Lung (tissue), 12 donors: ENCODE data around the gene PARD6G. TPM values are rescaled to one million over a fixed set of nuclear protein-coding genes. Genes with fewer than 3 reads are reported as not detected.

ENCODE experiments used
- ATAC-seq: fragments of 200-7000 bp; cut with Tn5 transposase; one replicate; pipeline ENCODE4 v1.9.1; 2020; ENCODE audit warnings: moderate number of reproducible peaks; ENCODE audit not compliant: insufficient read depth, low FRiP score
- DNase-seq, 3 donors: peaks; one replicate each; pipeline ENCODE4 v3.0.0-alpha.2; 2013 to 2017
- H3K27ac ChIP-seq, 2 donors: one replicate each; pipeline ENCODE4 v1.5.1; 2013; ENCODE audit warnings: mild to moderate bottlenecking in 2 of 2, moderate library complexity in 2 of 2, control low read depth in 1 of 2, inconsistent platforms in 1 of 2, low read depth in 1 of 2, low read length in 1 of 2
- H3K27me3 ChIP-seq, 3 donors: one replicate each; pipeline ENCODE4 v1.5.1; 2013; ENCODE audit warnings: low read length in 2 of 3; ENCODE audit not compliant: control insufficient read depth in 3 of 3, insufficient read depth in 3 of 3
- H3K36me3 ChIP-seq, 4 donors: one replicate each; pipeline ENCODE4 v1.5.1; 2013; ENCODE audit warnings: low read length in 4 of 4, mild to moderate bottlenecking in 1 of 4, moderate library complexity in 1 of 4; ENCODE audit not compliant: control insufficient read depth in 4 of 4, insufficient read depth in 4 of 4
- H3K4me1 ChIP-seq, 5 donors: one replicate each; pipeline ENCODE4 v1.5.1; 2013; ENCODE audit warnings: low read length in 5 of 5, mild to moderate bottlenecking in 2 of 5, moderate library complexity in 1 of 5; ENCODE audit not compliant: control insufficient read depth in 5 of 5, insufficient read depth in 5 of 5
- H3K4me3 ChIP-seq: one replicate; pipeline ENCODE4 v1.5.1; 2013; ENCODE audit warnings: mild to moderate bottlenecking, control low read depth, moderate library complexity
- H3K9ac ChIP-seq, 2 donors: one replicate each; pipeline ENCODE4 v1.5.1; 2013; ENCODE audit warnings: low read length in 2 of 2, control low read depth in 1 of 2; ENCODE audit not compliant: insufficient read depth in 1 of 2
- H3K9me3 ChIP-seq, 4 donors: one replicate each; pipeline ENCODE4 v1.5.1; 2013; ENCODE audit warnings: low read length in 3 of 4, mild to moderate bottlenecking in 1 of 4, moderate library complexity in 1 of 4; ENCODE audit not compliant: control insufficient read depth in 4 of 4, insufficient read depth in 3 of 4
- WGBS, 2 donors: extraction: QIAGEN DNeasy Blood & Tissue Kit; methylation state at CpG; one replicate each; pipeline ENCODE4 v1.1.7; 2013; 5-methylcytosine and 5-hydroxymethylcytosine counted together
- polyA plus RNA-seq, 2 donors: library from polyadenylated mRNA; stranded (reverse); fragments of 200-250 nt; gene quantifications; one replicate each; pipeline ENCODE4 v1.2.1, GENCODE V29; 2013
- total RNA-seq, 2 donors: library from RNA; depleted of rRNA in 1 of 2; stranded (reverse); fragments of >200 nt in 1 of 2; gene quantifications; one replicate each; pipeline ENCODE4 v1.2.1, GENCODE V29; 2014 to 2021
- TF ChIP-seq, protein P1 (sequence below): IDR thresholded peaks from 2 replicates; pipeline ENCODE4 v1.5.1; 2012; ENCODE audit warnings: mild to moderate bottlenecking; ENCODE audit errors: control extremely low read depth, extremely low read depth
- donor health status: control.
- donor health status: control.
- donor health status: Bipolar disorder and iron deficiency.
- donor health status: healthy.
- donor health status: DM: yes; HTN: yes; CAD: no.

Gene PARD6G
- total and polyA plus RNA-seq, 4 donors, result 1.8 to 9.8 (median 3.1) TPM

DNA sequence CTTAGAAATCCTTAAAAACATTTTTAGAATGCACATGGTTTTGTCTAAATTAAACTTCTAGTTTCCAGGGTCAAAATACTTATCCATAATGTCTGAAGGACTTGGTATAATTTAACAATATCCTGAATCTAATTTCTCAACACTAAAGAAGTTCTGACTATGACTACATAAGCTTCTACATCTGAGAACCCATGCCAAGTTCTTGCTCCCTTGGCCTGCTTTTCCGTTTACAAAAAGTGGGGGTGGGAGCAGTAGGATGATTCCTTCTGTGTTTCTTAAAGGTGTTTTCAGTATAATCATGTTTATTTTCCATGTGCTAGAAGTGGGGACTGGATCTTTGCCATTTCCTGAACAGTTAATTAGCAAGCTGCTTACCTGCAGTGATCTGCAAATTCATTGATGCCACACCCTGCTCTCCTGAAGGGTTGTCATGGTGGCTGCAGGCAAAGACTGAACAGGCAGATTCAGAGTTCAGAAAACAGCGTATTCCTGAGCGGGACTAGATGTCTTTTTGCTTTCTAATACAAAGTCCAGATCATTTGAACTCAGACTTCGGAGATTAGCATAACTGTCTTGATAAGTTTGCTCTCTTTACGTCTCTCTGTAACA, 102.0 kb downstream of the PARD6G start:
- DNase-seq (peak in 2 of 3 donors; percentile 38 to 72), ATAC-seq (no peak)
- TF ChIP-seq, protein P1, sequence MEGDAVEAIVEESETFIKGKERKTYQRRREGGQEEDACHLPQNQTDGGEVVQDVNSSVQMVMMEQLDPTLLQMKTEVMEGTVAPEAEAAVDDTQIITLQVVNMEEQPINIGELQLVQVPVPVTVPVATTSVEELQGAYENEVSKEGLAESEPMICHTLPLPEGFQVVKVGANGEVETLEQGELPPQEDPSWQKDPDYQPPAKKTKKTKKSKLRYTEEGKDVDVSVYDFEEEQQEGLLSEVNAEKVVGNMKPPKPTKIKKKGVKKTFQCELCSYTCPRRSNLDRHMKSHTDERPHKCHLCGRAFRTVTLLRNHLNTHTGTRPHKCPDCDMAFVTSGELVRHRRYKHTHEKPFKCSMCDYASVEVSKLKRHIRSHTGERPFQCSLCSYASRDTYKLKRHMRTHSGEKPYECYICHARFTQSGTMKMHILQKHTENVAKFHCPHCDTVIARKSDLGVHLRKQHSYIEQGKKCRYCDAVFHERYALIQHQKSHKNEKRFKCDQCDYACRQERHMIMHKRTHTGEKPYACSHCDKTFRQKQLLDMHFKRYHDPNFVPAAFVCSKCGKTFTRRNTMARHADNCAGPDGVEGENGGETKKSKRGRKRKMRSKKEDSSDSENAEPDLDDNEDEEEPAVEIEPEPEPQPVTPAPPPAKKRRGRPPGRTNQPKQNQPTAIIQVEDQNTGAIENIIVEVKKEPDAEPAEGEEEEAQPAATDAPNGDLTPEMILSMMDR, result no peak

DNA sequence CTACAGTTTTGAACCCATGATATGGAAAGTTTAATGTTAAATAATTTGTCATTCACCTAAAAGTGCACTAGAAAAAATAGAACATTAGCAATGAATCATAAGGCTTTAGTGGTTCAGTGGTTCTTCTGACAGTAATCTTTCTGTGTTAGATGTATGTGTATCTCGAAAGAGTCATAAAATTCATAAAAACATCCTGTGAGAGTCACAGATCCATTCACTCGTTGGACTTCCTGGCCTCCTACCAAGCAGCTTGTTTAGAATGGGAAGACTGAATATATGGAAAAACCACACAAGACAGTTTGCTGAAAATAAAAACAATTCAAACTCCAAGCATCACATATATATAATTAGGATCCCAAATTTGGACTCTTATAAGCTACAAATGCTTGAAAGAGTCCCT, 103.4 kb downstream of the PARD6G start:
- WGBS, 2 donors, result 58 to 76% methylated on average over 2 of the region's 2 CpGs
- Histone ChIP-seq H3K36me3 (peaks cover 0 to 6% (median 4%) of the 10 kb centered on the region in 4 donors), H3K9me3 (peaks cover 0 to under 1% (median 0%) of the 10 kb centered on the region in 4 donors), H3K4me3 (no peak overlapping the region), H3K27ac (no peak overlapping the region), H3K27me3 (no peaks in the 10 kb centered on the region), H3K4me1 (peaks cover 0 to 24% (median 0%) of the 10 kb centered on the region in 5 donors), H3K9ac (no peak overlapping the region)
- DNase-seq (peak in 2 of 3 donors; percentile 56 to 60), ATAC-seq (no peak)
- TF ChIP-seq, protein P1, result no peak

More for the DNA sequence above, 102.0 kb downstream of the PARD6G start:
- Histone ChIP-seq H3K27me3 (no peaks in the 10 kb centered on the region), H3K4me3 (no peak overlapping the region), H3K9me3 (peaks cover 0 to 1% (median 0%) of the 10 kb centered on the region in 4 donors), H3K27ac (no peak overlapping the region), H3K9ac (no peak overlapping the region), H3K36me3 (peaks cover 0 to 4% (median 1%) of the 10 kb centered on the region in 4 donors), H3K4me1 (peaks cover 0 to 26% (median 0%) of the 10 kb centered on the region in 5 donors)
- WGBS, 2 donors, result 85 to 91% methylated on average over 5 of the region's 5 CpGs

DNA sequence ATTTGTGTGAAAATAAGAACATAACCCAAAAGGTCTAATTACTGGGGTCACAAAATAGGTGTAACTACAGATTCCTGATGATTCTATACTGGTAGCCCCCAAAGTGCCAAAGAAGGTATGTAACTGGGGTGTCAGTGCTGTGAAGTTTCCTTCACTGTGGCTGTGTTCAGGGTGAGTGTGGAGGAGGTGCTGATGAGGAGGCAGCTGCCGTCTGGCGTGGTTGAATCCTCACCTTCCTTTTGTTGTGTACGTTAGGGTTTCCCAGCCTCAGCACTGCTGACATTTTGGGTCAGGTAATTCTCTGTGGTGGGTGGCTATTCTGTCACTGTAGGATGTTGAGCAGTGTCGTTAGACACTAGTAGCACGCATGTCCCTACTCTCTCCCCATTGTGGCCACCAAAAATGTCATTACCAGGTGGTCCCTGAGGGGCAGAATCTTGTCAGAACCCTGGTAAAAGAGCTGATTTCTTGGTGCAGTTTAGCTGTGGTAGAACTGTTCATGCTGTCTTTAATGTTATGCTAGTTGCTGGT, 106.8 kb downstream of the PARD6G start:
- ATAC-seq (no peak), DNase-seq (no peak)
- H3K9me3 ChIP-seq, result no peaks in the 10 kb centered on the region
- 94 to 95% methylated on average over 5 of the region's 5 CpGs for WGBS, 2 donors
- H3K9ac ChIP-seq, result no peak overlapping the region
- TF ChIP-seq, protein P1, result no peak
- no peak overlapping the region for H3K27ac ChIP-seq
- no peak overlapping the region for H3K4me3 ChIP-seq
- peaks cover 0 to 19% (median 1%) of the 10 kb centered on the region in 5 donors for H3K4me1 ChIP-seq
- H3K27me3 ChIP-seq, result no peaks in the 10 kb centered on the region
- peaks cover 17 to 29% (median 20%) of the 10 kb centered on the region in 4 donors for H3K36me3 ChIP-seq
